Occipital lobe (tissue), 2 donors: ENCODE measurements around the gene CENPK. TPM values are rescaled to one million over a fixed set of nuclear protein-coding genes. Genes with fewer than 3 reads are reported as not detected.
"Not testable (repeated sequence)": the region's sequence is repeated elsewhere in the genome, so short reads cannot be mapped to it uniquely, and the experiment has no call there.

Experiments used
- DNase-seq: peaks from one replicate; lab custom pipeline; 2025; lab: John Stamatoyannopoulos, UW
- total RNA-seq: library from RNA; depleted of rRNA; stranded (reverse); fragments of >200 nt; gene quantifications from one replicate; pipeline ENCODE4 v1.2.3, GENCODE V29; 2014

CENPK gene
- total RNA-seq, 1 donor from 2014 or later: 8.1 TPM

DNA sequence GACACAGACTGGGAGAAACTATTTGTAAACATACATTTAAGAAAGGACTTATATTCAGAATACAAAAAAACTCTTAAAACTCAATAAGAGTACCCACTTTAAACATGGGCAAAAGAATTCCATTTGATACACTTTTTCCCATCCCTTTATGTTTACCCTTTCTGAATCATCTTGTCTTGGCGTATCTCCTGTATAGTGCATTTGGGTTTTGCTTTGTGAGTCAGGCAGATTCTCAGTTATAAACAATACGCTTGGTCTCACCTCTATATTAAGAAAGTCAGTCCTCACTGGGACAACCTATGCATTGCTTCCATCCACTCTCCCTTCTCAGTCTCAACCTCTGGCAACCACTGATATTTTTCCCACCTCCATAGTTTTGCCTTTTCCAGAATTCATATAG lies 54.0 kb downstream of the CENPK start:
- no peak for DNase-seq

GRCh38 chr5:65506961-65507360 lies 56.0 kb downstream of the CENPK start:
- DNase-seq: no peak

GRCh38 chr5:65489119-65489518 lies 73.8 kb downstream of the CENPK start:
- no peak for DNase-seq

GRCh38 chr5:65488038-65488687 lies 74.8 kb downstream of the CENPK start:
- DNase-seq: not testable (repeated sequence)

DNA sequence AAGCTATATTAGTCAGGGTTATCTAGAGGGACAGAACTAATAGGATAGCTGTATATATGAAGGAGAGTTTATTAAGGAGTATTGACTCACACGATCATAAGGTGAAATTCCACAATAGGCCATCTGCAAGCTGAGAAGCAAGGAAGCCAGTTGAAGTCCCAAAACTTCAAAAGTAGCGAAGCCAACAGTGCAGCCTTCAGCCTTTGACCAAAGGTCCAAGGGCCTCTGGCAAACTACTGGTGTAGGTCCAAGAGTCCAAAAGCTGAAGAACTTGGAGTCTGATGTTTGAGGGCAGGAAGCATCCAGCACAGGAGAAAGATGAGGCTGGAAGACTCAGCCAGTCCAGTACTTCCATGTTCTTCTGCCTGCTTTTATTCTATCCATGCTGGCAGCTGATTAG lies 76.2 kb downstream of the CENPK start:
- DNase-seq: not testable (repeated sequence)

GRCh38 chr5:65485405-65485804 lies 77.6 kb downstream of the CENPK start:
- DNase-seq: no peak

- no peak for DNase-seq
Measured at GRCh38 chr5:65483546-65484346, 79.2 kb downstream of the CENPK start.

- DNase-seq: no peak
Measured at GRCh38 chr5:65482736-65483545, 80.0 kb downstream of the CENPK start.

DNA sequence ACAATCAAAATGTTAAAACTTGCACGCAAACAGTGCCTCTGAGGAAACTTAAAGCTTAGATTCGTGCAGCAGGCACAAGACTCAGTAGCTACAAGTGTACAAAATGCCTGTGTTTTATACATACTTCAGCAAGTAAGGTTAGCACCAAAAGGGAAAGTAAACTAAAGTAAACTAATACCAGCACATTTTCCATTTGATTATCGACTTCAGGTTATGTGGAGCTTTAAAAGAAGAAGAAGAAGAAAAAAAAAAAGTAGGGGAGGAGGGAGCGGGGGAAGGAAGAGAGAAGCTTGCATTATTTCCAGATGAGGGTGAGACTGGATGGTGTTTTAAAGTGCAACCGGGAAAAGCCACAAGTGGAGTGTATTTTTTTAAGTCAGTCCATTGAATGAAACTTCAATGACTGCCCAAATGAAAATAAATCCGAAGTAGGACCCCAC lies 80.7 kb downstream of the CENPK start:
- DNase-seq: no peak

GRCh38 chr5:65481635-65482295 lies 81.2 kb downstream of the CENPK start, which contains the start of gene ADAMTS6:
ADAMTS6 (minus strand) TSS chr5:65481920; CDS start chr5:65473673, 8,247 bp downstream.
- DNase-seq: peak; percentile 73

DNA sequence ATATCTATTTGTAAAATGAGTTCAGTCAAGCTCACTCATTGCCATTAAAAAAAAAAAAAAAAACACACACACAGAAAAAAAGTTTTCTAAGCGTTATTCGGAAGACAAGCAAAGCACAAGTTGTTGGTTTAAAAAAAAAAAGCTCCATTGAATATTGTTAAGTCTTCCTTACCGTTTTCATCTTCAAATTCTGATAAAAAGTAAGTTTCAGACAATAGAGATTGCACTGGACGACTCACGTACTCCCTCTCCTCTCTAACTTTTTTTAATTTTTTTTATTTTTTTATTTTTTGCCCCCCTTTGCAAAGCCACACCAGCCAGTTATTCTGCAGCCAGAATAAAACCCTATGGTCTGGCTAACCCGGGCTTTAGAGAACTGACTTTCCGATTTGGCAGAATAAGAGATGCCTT lies 81.8 kb downstream of the CENPK start:
- no peak for DNase-seq

DNA sequence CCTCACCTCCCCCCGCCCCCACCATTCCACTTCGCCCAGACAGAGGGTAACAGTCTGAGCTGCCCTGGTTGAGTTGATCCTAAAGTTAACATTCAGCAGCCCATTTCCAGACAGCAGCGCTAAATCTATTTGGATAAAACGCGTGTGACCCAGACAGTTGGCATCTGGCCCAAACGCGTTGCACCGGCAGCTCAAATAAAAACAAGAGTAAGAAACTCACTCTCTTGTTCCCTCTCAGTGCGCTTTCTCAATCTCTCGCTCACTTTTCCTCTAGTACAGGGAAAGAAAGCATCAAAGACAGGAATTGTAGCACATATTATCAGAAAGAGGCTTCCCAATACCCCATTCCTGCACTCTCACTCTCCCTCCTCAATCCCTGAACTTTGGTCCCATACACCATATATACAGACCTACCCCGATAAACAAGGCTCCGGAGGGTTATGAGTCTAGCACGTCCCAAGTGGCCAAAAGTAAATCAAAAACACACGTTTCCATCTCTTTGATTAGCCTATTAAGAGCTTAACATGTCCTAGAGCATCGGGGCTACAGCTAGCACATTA lies 82.6 kb downstream of the CENPK start:
- no peak for DNase-seq

DNA sequence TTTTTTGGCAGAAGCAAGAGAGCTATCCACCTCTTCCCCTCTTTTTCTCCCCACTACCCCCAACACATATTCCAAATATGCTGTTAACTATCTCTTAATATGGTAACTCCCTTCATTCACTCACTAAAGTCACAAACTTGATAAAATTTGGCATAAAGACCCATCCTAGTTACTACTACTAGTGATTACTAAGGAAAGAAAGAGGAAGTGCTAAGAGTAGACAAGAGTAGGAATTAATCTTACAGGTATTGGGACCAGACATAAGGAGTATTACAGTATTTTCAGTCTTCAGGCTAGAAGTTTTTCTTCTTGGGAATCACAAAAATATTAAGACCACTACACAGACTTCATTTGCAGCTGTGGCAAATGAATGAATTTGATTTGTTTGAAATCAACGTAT lies 83.4 kb downstream of the CENPK start:
- no peak for DNase-seq

DNA sequence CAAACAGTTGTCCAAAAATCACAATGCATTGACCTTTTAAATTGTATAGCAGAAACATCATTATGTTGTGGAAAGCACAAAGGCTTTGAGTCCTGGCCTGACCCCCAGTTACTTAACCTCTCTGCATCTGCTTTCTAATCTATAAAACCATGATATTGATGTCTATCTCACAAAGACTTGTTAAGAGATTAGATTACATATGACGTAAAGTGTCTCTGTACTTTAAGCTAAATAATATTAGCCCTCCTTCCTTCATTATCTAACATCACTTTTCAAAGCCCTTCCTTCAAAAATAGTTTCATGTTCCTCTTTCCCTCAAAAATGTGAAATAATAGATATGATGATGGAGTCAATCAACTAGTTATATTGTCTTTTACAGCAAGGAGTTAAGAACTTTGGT lies 84.6 kb downstream of the CENPK start:
- no peak for DNase-seq

- DNase-seq: no peak
Measured at GRCh38 chr5:65475895-65476294, 87.1 kb downstream of the CENPK start.

DNA sequence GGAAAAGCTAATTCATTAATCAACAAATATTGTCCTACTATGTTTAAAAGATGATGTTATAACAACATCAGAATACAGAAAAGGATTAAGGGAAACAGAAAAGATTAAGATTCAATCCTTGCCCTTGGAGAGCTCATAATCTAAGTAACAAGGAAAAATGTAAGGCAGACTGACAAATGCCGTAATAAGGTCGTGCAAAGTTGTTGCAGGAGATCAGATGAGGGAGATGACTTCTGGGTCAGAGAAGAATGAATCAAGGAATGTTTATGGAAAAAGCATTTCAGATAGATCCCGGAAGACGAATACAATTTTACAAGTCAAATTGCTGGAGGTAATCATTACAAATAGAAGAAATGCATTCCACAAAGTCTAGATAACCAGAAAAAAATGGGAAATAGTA lies 87.6 kb downstream of the CENPK start:
- no peak for DNase-seq

GRCh38 chr5:65474130-65474711 lies 88.7 kb downstream of the CENPK start:
- no peak for DNase-seq

- DNase-seq: no peak
Measured at GRCh38 chr5:65468633-65469032, 94.3 kb downstream of the CENPK start.
